ENCODE data around the gene PDE2A.

DNA sequence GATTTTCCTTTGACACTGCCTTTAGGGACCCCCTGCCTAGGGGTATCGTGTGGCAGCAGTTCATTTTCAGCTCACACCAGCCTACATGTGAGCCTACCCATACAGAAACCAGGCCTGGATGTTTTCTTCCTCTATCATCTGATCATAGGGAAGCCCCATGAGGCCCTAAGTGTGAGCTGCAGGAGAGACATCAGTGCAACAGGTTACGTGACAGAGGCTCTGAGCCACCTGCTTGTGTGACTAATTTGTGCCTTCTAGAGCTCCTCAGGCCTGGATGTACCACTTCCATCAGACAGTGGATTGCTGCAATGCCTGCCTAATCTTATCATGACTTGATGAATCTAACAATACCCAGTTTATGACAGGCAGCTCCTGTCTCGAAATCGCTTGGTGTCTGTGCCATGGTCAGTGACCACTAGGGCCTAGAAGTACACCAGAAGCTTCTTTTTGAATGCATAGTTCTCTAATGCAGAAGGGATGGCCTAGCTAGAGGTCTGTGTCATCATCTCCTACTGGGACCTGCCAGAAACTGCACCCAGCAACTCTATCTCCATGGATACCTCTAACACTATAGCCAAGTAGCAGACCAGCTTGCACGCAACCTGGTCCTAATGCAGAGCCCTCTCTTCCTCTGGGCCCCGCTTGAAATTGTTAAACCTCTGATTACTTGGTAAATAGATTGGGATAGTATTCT lies 130.2 kb downstream of the PDE2A start:
- TF ChIP-seq, protein P1, sequence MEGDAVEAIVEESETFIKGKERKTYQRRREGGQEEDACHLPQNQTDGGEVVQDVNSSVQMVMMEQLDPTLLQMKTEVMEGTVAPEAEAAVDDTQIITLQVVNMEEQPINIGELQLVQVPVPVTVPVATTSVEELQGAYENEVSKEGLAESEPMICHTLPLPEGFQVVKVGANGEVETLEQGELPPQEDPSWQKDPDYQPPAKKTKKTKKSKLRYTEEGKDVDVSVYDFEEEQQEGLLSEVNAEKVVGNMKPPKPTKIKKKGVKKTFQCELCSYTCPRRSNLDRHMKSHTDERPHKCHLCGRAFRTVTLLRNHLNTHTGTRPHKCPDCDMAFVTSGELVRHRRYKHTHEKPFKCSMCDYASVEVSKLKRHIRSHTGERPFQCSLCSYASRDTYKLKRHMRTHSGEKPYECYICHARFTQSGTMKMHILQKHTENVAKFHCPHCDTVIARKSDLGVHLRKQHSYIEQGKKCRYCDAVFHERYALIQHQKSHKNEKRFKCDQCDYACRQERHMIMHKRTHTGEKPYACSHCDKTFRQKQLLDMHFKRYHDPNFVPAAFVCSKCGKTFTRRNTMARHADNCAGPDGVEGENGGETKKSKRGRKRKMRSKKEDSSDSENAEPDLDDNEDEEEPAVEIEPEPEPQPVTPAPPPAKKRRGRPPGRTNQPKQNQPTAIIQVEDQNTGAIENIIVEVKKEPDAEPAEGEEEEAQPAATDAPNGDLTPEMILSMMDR (IDR thresholded peaks at IDR 0.05; ENCODE audit: borderline replicate concordance, extremely low read depth, low read length, poor library complexity, severe bottlenecking) = no peak
- no peak for TF ChIP-seq EZH2 (IDR thresholded peaks at IDR 0.05; ENCODE audit: borderline replicate concordance, low read depth, low read length, severe bottlenecking)
